Uterus (tissue), 4 donors: ENCODE results near the gene PTPRR. TPM values are rescaled to one million over a fixed set of nuclear protein-coding genes. Genes with fewer than 3 reads are reported as not detected.

Experiments used
- DNase-seq, 2 donors: peaks; one replicate each; pipeline ENCODE4 v3.0.0-alpha.2; 2019 to 2020
- H3K27ac ChIP-seq, 2 donors: fragments of 200-600 bp; sonication (generic); 1 replicate in 1 of 2; 2 replicates in 1 of 2; pipeline ENCODE4 v1.5.1; 2016 to 2018
- H3K27me3 ChIP-seq, 2 donors: fragments of 200-600 bp; sonication (generic); one replicate each; pipeline ENCODE4 v1.5.1; 2018 to 2019; ENCODE audit warnings: control low read depth in 1 of 2
- H3K36me3 ChIP-seq, 2 donors: fragments of 200-600 bp; sonication (generic); one replicate each; pipeline ENCODE4 v1.5.1; 2019; ENCODE audit warnings: control low read depth in 1 of 2
- H3K4me1 ChIP-seq, 2 donors: fragments of 200-600 bp; sonication (generic); one replicate each; pipeline ENCODE4 v1.5.1; 2018 to 2019; ENCODE audit warnings: control low read depth in 1 of 2
- H3K4me3 ChIP-seq, 2 donors: fragments of 200-600 bp; sonication (generic); 1 replicate in 1 of 2; 2 replicates in 1 of 2; pipeline ENCODE4 v1.5.1; 2018 to 2019; ENCODE audit warnings: mild to moderate bottlenecking in 1 of 2
- H3K9me3 ChIP-seq, 2 donors: fragments of 200-600 bp; sonication (generic); one replicate each; pipeline ENCODE4 v1.5.1; 2019; ENCODE audit warnings: control low read depth in 1 of 2
- CTCF ChIP-seq, 4 experiments: fragments of 200-600 bp in 2 of 4; fragments of 450-650 bp in 2 of 4; sonication (generic) in 2 of 4; IDR thresholded peaks; one replicate each; pipeline ENCODE4 v1.5.1; 2016 to 2019; ENCODE audit warnings: antibody characterized with exemption in 4 of 4, mild to moderate bottlenecking in 2 of 4, moderate library complexity in 1 of 4
- POLR2A ChIP-seq, 2 donors: fragments of 450-650 bp; IDR thresholded peaks; one replicate each; pipeline ENCODE4 v1.6.1; 2016; ENCODE audit warnings: antibody characterized with exemption in 2 of 2, mild to moderate bottlenecking in 1 of 2, moderate library complexity in 1 of 2
- intact Hi-C: fragments of 100-400 bp; cut with DNase I; formaldehyde crosslinking; loops from one replicate; pipeline ENCODE4 v1.15.1; 2023; ENCODE audit warnings: low total_unique reads
- total RNA-seq, 4 donors: library from RNA; depleted of rRNA in 3 of 4; stranded (reverse); fragments of >200 nt in 3 of 4; gene quantifications; one replicate each; pipeline versions ENCODE4 v1.1.0 to v1.2.4, GENCODE V29; 2014 to 2023
- donor health status: DM: yes; HTN: yes; CAD: no.

The PTPRR gene
- total RNA-seq, 4 donors from 2014 or later, result 0.62 to 43.3 (median 7.6) TPM

DNA sequence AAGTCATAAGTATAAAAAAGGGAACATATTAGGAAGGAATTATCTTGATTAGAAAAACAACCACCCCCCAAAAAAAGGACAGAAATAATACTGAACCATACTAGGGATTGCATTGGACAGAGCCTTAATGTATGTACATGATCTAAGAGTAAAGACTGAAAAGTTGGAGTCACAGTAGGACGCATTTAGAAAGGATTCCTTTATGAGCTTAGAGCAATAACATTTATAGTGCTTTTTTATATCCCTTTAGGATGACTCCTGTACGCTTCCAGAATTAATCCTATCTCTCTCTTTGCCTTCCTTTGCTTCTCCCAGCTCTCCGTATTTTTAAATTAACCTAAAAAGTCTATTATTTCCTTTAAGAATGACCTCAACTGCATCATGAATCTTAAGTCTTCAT is 75.3 kb downstream of the PTPRR start:
- no peaks in the 10 kb centered on the region for H3K9me3 ChIP-seq
- no peak overlapping the region for H3K4me3 ChIP-seq
- H3K4me1 ChIP-seq, result no peaks in the 10 kb centered on the region
- no peak overlapping the region for H3K27ac ChIP-seq
- no peaks in the 10 kb centered on the region for H3K27me3 ChIP-seq
- no peaks in the 10 kb centered on the region for H3K36me3 ChIP-seq
- no peak for TF ChIP-seq CTCF (IDR thresholded peaks at IDR 0.05)
- no peak for TF ChIP-seq POLR2A (IDR thresholded peaks at IDR 0.05)
- DNase-seq, result no peak
- intact Hi-C loops, result no loop called here

DNA sequence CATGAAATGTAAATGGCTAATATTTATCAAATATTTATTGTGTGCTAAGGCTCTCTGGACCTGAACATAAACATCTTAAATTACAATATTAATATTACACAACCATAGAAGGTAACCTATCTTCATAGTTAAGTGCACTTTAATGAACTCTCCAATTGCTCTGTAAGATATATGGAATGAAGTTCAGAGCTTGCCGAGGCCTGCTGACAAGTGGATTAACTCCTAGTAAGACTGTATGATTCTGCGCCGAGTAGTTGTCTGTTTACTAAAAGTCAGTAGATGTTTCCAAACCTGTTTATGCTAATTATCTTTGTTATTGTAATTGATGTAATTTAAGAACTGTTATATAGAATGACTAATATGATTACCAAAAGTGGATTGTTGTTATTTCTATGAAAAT is 77.2 kb downstream of the PTPRR start:
- DNase-seq, result no peak
- Histone ChIP-seq H3K36me3 (no peaks in the 10 kb centered on the region), H3K4me1 (no peaks in the 10 kb centered on the region), H3K9me3 (no peaks in the 10 kb centered on the region), H3K27me3 (no peaks in the 10 kb centered on the region), H3K4me3 (no peak overlapping the region), H3K27ac (no peak overlapping the region)
- no peak for TF ChIP-seq CTCF (IDR thresholded peaks at IDR 0.05)
- no peak for TF ChIP-seq POLR2A (IDR thresholded peaks at IDR 0.05)
- intact Hi-C loops, result no loop called here

DNA sequence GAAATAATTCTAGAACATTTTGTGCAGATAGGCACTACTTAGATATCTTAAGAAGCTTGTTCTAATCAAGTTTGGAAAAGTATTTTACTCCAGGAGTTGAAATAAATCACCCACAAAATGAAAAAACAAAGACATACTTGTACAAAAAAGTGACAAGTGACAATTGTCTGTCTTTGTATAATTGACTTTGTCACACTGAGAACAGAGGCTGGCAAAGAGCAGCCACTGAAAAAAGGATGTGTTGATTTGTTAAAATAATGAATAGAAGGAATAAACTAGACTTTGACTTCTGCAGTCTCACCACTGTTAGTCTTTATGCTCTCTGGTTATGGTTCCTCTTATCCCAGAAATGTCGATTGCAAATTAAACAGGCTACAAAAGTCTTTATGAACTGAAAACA is 77.6 kb downstream of the PTPRR start:
- Histone ChIP-seq H3K27me3 (no peaks in the 10 kb centered on the region), H3K4me3 (no peak overlapping the region), H3K4me1 (no peaks in the 10 kb centered on the region), H3K36me3 (no peaks in the 10 kb centered on the region), H3K9me3 (no peaks in the 10 kb centered on the region), H3K27ac (no peak overlapping the region)
- TF ChIP-seq CTCF (IDR thresholded peaks at IDR 0.05) (no peak), POLR2A (IDR thresholded peaks at IDR 0.05) (no peak)
- DNase-seq, result no peak
- intact Hi-C loops, result no loop called here

- intact Hi-C loops, result no loop called here
- H3K27me3 ChIP-seq, result no peaks in the 10 kb centered on the region
- DNase-seq, result no peak
- no peak overlapping the region for H3K4me3 ChIP-seq
- no peak overlapping the region for H3K27ac ChIP-seq
- no peaks in the 10 kb centered on the region for H3K4me1 ChIP-seq
- no peaks in the 10 kb centered on the region for H3K9me3 ChIP-seq
- no peak for TF ChIP-seq POLR2A (IDR thresholded peaks at IDR 0.05)
- TF ChIP-seq CTCF (IDR thresholded peaks at IDR 0.05), result no peak
- no peaks in the 10 kb centered on the region for H3K36me3 ChIP-seq
These were observed 78.4 kb downstream of the PTPRR start for GRCh38 chr12:70842136-70842535.

DNA sequence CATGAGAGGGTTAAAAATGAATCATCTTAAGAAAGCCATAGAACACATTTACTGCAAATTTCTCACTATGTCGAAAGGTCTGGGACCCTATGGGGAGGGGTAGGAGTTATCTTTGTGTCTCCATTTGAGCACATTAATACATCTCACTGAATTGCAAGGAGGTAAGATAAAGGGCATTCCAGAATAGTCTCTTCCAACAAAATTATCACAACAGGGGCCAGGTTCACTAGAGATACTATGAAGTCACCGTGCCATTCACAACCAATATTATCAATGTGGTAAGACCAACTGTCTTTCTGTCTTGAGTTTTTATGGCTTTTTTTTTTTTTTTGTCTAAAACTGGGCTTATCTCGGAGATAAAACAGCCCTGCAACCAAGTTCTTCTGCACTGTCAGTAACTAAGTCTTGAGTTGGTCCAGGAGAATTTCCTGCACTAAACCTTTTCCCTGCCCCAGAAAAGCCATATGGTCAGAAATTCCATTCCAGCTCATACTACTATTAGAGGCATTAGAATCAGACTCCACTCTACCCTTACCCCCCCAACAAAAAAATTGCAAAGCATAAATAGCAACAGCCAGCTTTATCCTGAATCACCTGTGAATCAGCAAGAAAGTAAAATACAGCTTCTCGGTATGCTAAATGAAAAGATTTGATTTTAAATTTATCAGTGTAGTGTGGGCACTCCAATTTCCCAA is 79.7 kb downstream of the PTPRR start:
- Histone ChIP-seq H3K4me3 (no peak overlapping the region), H3K36me3 (no peaks in the 10 kb centered on the region), H3K4me1 (no peaks in the 10 kb centered on the region), H3K27ac (no peak overlapping the region), H3K27me3 (no peaks in the 10 kb centered on the region), H3K9me3 (no peaks in the 10 kb centered on the region)
- TF ChIP-seq POLR2A (IDR thresholded peaks at IDR 0.05) (no peak), CTCF (IDR thresholded peaks at IDR 0.05) (no peak)
- DNase-seq, result no peak
- intact Hi-C loops, result no loop called here
